ENCODE results near the gene HIPK1.

HIPK1 gene

GRCh38 chr1:113987259-113987658 lies 58.1 kb downstream of the HIPK1 start:
- TF ChIP-seq CTCF (IDR thresholded peaks at IDR 0.05; ENCODE audit: control extremely low read depth, extremely low read depth, low read depth, missing control alignments), result no peak
- ChIA-PET CTCF (interaction anchor here (3.9 kb wide), 1 partner anchor 11 kb away, joined by 10 read pairs; no protein-coding TSS in a partner anchor), POLR2A (no interaction called here)
- DNase-seq (ENCODE audit: extremely low spot score), result no peak

- ChIA-PET POLR2A (no interaction called here), CTCF (interaction anchor here (1.0 kb wide), 1 partner anchor 14 kb away, joined by 4 read pairs; no protein-coding TSS in a partner anchor)
- TF ChIP-seq CTCF (IDR thresholded peaks at IDR 0.05; ENCODE audit: control extremely low read depth, extremely low read depth, low read depth, missing control alignments), result no peak
- DNase-seq (ENCODE audit: extremely low spot score), result no peak
These were observed 61.4 kb downstream of the HIPK1 start for GRCh38 chr1:113990530-113990929.

- ChIA-PET POLR2A (no interaction called here), CTCF (interaction anchor here (1.0 kb wide), 1 partner anchor 14 kb away, joined by 4 read pairs; no protein-coding TSS in a partner anchor)
- no peak for DNase-seq (ENCODE audit: extremely low spot score)
- no peak for TF ChIP-seq CTCF (IDR thresholded peaks at IDR 0.05; ENCODE audit: control extremely low read depth, extremely low read depth, low read depth, missing control alignments)
These were observed 61.8 kb downstream of the HIPK1 start for GRCh38 chr1:113990961-113991360.

GRCh38 chr1:113991467-113991997 lies 62.4 kb downstream of the HIPK1 start:
- TF ChIP-seq CTCF (IDR thresholded peaks at IDR 0.05; ENCODE audit: control extremely low read depth, extremely low read depth, low read depth, missing control alignments), result no peak
- DNase-seq (ENCODE audit: extremely low spot score), result no peak
- ChIA-PET POLR2A (no interaction called here), CTCF (no interaction called here)

GRCh38 chr1:113993072-113993471 lies 63.9 kb downstream of the HIPK1 start:
- no peak for TF ChIP-seq CTCF (IDR thresholded peaks at IDR 0.05; ENCODE audit: control extremely low read depth, extremely low read depth, low read depth, missing control alignments)
- CTCF ChIA-PET, result no interaction called here
- POLR2A ChIA-PET, result no interaction called here
- no peak for DNase-seq (ENCODE audit: extremely low spot score)

GRCh38 chr1:113993766-113994165 lies 64.6 kb downstream of the HIPK1 start:
- POLR2A ChIA-PET, result no interaction called here

More at GRCh38 chr1:113993766-113994165, 64.6 kb downstream of the HIPK1 start:
- CTCF ChIA-PET, result interaction anchor here (1.3 kb wide), 1 partner anchor 19 kb away, joined by 3 read pairs; no protein-coding TSS in a partner anchor
- no peak for TF ChIP-seq CTCF (IDR thresholded peaks at IDR 0.05; ENCODE audit: control extremely low read depth, extremely low read depth, low read depth, missing control alignments)
- DNase-seq (ENCODE audit: extremely low spot score), result no peak

Measured in GM10248 (cell line).